B cell (primary cell): ENCODE data around the gene NUSAP1.

Experiments used
- CTCF ChIP-seq: fragments of 200-600 bp; IDR thresholded peaks from one replicate; pipeline ENCODE4 v1.8.0; 2022; ENCODE audit warnings: antibody characterized with exemption, mild to moderate bottlenecking
- EZH2 ChIP-seq: IDR thresholded peaks from 2 replicates; pipeline ENCODE4 v1.6.1; 2012; ENCODE audit warnings: borderline replicate concordance, low read depth, mild to moderate bottlenecking, moderate library complexity, low read length; ENCODE audit not compliant: insufficient read depth, poor library complexity, severe bottlenecking

DNA sequence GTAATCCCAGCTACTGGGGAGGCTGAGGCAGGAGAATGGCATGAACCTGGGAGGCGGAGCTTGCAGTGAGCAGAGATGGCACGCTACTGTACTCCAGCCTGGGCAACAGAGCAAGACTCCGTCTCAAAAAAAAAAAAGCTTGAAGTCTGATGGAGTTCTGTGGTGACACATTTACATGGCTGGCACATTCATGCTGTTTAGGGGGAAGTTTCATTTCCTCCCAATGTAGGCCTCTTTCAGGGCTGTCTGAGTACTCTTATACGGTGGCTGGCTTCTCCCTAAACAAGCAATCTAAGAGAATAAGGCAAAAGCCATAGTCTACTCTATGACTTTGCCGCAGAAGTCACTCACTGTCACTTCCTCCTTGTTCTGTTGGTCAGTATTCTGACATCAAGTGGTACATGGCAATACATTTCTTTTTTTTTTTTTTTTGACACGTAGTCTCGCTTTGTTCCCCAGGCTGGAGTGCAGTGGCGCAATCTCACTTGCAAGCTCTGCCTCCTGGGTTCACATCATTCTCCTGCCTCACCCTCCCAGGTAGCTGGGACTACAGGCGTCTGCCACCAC, 41.5 kb upstream of the NUSAP1 start:
- TF ChIP-seq CTCF (no peak), EZH2 (no peak)
